LNCaP clone FGC (cell line): Measurements from ENCODE around the gene ATAD1.
A peak's percentile ranks its signal among the peaks of the same experiment; 100 is the strongest.
"Not testable (repeated sequence)": the region's sequence is repeated elsewhere in the genome, so short reads cannot be mapped to it uniquely, and the experiment has no call there.

Experiments
- DNase-seq: peaks from one replicate; pipeline ENCODE4 v3.0.0-alpha.2; 2011; ENCODE audit warnings: low read depth
- H3K4me3 ChIP-seq: 2 replicates; pipeline ENCODE4 v1.5.1; 2011; ENCODE audit warnings: mild to moderate bottlenecking, low read depth, low read length, control low read depth
- TF ChIP-seq, protein P1 (sequence below): IDR thresholded peaks from 2 replicates; pipeline ENCODE4 v1.5.1; 2012; ENCODE audit warnings: mild to moderate bottlenecking; ENCODE audit not compliant: control insufficient read depth, insufficient read depth; ENCODE audit errors: extremely low read depth

ATAD1 gene

GRCh38 chr10:87852089-87852488 lies 34.1 kb upstream of the ATAD1 start:
- TF ChIP-seq, protein P1, sequence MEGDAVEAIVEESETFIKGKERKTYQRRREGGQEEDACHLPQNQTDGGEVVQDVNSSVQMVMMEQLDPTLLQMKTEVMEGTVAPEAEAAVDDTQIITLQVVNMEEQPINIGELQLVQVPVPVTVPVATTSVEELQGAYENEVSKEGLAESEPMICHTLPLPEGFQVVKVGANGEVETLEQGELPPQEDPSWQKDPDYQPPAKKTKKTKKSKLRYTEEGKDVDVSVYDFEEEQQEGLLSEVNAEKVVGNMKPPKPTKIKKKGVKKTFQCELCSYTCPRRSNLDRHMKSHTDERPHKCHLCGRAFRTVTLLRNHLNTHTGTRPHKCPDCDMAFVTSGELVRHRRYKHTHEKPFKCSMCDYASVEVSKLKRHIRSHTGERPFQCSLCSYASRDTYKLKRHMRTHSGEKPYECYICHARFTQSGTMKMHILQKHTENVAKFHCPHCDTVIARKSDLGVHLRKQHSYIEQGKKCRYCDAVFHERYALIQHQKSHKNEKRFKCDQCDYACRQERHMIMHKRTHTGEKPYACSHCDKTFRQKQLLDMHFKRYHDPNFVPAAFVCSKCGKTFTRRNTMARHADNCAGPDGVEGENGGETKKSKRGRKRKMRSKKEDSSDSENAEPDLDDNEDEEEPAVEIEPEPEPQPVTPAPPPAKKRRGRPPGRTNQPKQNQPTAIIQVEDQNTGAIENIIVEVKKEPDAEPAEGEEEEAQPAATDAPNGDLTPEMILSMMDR = no peak
- DNase-seq = no peak
- no peak overlapping the region for H3K4me3 ChIP-seq

DNA sequence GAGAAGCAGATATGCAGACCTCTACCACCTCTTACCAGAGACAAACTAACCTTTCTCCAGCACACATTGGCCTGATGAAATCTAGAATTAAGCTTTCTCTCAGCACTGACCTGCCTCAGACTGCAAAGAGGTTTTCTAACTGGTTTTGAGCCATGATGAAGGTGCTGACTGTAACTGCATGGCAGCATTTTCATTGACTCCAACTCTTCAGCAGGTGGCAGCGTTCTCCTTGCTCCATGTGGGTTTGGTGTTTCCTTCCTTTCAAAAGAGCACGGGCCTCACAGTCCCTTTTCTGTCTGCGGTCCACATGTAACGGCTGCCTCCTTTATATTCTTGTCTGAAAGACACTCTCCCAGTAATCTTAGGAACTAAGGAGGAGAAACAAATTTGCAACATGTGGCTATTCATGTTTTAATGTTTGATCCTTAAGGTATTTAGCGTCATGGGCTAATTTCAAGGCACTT lies 32.7 kb upstream of the ATAD1 start:
- no peak overlapping the region for H3K4me3 ChIP-seq
- no peak for DNase-seq
- TF ChIP-seq, protein P1 = peak; percentile 62

DNA sequence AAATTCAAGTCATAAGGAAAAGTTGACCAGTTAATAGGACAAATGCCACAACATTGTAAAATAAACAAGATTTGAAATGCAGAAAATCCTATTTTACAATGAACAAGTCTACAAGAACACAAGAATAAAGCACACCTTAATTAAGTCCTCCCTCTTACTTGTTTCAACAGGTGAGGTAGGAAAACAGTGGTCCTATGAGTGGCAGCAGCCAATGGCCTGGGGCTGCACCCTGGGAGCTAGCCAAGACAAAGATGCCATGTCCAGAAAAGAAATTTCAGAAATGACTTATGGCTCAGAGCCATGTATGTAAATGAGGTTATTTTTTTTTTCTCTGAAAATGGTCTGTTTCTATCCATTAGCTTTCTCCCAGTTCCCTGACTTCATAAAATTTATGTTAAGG lies 31.0 kb upstream of the ATAD1 start:
- DNase-seq = no peak
- TF ChIP-seq, protein P1 = no peak
- H3K4me3 ChIP-seq = no peak overlapping the region

DNA sequence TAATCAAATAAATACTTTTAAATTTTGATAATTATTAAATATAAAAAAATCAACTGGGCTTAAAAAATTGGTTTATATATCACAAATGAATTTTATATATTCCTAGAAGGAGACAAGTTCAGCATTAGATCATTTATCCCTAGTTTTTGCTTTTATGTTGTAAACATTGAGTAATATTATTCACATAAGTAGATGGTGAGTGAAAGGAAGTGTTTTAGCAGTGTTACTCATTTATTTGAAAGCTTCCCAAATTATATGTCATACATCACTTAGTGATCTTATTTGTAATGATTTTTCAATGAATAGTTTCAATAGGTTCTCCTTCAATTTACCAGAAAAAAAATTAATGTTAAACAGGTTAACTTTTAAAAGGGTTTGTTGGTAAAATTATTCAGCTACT lies 29.5 kb upstream of the ATAD1 start:
- no peak for DNase-seq
- TF ChIP-seq, protein P1 = no peak
- no peak overlapping the region for H3K4me3 ChIP-seq

DNA sequence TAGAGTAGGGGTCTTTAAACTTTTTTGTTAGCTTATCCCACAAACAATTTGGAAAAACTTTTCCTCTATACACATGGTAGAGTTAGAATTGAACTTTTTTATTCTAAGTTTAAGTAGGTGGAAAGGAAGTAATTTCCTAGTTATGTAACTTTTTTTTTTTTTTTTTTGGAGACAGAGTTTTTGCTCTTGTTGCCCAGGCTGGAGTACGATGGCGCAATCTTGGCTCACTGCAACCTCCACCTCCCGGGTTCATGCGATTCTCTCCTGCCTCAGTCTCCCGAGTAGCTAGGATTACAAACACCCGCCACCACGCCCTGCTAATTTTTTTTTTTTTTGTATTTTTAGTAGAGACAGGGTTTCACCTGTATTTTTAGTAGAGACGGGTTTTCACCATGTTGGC lies 28.7 kb upstream of the ATAD1 start:
- H3K4me3 ChIP-seq, DNase-seq: not testable (repeated sequence)

DNA sequence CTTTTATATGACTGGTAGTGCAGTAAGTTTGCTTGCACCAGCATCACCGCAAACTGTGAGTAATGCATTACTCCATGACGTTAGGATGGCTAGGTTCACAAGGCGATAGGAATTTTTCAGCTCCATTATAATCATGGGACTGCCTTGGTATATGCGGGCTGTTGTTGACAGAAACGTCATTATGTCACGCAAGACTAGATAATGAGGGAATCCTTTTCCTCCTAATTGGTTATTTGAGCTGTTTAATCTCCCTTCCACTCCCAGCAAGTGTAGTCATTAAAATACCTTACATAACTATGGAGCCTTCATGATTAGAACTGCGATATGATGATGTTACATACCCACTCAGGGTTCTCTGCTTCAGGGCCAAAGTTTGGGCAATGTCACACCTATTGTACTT lies 28.0 kb upstream of the ATAD1 start:
- TF ChIP-seq, protein P1 = no peak
- no peak overlapping the region for H3K4me3 ChIP-seq
- DNase-seq = no peak

DNA sequence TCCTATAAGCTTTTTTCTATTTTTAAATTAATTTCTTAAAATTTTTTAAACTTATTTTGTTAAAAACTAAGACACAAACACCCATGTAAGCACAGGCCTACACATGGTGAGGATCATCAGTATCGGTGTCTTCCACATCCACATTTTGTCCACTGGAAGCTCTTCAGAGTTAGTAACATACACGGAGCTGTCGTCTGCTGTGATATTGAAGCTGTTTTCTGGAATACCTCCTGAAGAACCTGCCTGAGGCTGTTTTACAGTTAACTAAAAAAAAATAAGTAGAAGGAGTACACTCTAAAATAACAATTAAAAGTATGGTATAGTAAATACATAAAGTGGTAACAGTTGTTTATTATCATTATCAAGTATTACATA lies 27.6 kb upstream of the ATAD1 start:
- H3K4me3 ChIP-seq = no peak overlapping the region
- DNase-seq = no peak
- TF ChIP-seq, protein P1 = no peak
